GM21723 (cell line): Measurements from ENCODE around the gene STMN3.
"Not testable (repeated sequence)": the region's sequence is repeated elsewhere in the genome, so short reads cannot be mapped to it uniquely, and the experiment has no call there.

Source experiments
- ATAC-seq: cut with Tn5 transposase; IDR thresholded peaks from one replicate; pipeline ENCODE4 v1.9.1; 2021; ENCODE audit warnings: mild to moderate bottlenecking, moderate library complexity; ENCODE audit not compliant: unreplicated experiment

Gene STMN3

DNA sequence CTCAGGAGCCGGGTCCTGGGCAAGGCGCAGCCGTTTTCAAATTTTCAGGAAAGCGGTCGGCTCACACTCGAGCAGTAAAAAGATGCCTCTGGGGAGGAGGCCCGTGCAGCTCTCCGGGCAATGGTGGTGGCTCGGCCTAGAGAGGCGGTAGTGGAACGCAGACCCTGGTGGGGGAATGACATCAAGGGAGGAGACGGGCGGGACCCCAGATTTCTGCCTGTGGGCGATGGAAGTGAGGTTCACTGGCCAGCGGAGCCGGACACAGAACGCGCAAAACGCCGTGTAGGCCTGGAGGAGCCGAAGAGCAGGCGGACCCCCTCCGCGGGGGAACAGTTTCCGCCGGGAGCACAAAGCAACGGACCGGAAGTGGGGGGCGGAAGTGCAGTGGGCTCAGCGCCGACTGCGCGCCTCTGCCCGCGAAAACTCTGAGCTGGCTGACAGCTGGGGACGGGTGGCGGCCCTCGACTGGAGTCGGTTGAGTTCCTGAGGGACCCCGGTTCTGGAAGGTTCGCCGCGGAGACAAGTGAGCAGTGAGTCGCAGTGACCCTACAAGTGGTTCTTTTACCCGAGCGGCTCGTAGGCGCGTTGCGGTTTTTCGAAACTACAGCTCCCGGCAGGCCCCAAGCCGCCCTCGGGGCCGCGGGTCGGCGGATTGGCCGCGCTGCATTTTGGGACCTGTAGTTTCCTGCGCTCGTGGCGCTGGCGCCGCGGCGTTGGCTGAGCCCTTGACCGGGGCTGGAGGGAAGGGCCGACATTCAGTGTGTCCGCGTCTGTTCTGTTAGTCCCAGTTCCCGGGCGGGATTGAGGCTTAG is 4.9 kb upstream of the STMN3 start, which contains the start of gene RTEL1:
Gene RTEL1, plus strand, starts transcription at position 376 of the 812 bp plus-strand sequence. CDS start 1,091 bp downstream, outside the sequence.
- ATAC-seq, result peak; percentile 78

DNA sequence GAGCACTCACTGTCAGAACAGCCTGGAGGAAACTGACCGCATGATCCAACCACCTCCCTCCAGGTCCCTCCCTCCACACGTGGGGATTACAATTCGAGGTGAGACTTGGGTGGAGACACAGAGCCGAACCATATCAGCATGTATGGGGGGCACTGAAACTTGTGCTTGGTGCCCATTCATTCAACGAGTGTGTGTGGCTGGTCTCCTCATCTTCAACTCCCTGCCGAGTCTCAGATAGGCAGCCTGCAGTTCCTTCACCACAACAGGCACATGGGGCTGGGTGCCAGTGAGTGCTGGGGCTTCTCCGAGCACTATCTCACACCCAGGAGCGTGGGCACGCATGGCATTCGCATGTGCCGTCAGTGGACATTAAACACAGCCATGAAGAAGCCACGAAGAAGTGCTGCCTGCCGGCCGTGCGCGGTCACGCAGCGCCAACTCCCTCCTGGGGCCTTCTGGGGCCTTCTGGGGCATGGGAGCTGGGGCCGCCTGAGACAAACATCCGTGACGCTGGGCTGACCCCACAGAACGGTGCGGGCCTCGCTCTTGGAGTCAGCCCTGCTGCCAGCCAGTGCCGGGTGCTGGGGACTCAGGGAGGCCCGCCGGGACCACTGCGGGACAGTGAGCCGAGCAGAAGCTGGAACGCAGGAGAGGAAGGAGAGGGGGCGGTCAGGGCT is 4.2 kb upstream of the STMN3 start:
- no peak for ATAC-seq

DNA sequence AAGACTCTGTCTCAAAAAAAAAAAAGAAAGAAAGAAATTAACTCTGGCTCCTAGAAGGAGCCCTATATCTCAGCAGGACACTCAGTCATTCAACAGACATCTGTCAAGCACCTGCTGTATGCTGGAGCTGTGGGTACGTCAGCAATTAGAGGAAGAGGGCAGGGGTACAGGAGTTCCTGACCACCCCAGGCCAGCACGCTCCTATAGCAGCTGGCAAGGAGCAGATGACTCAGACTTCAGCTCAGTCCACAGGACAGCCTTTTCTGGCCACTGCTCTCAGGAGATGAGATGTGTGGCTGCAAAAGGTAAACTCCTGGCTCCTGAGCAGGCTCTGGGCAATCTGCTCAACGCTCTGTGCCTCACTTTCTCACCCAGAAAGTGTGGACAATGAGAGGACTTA is 3.2 kb upstream of the STMN3 start:
- no peak for ATAC-seq

DNA sequence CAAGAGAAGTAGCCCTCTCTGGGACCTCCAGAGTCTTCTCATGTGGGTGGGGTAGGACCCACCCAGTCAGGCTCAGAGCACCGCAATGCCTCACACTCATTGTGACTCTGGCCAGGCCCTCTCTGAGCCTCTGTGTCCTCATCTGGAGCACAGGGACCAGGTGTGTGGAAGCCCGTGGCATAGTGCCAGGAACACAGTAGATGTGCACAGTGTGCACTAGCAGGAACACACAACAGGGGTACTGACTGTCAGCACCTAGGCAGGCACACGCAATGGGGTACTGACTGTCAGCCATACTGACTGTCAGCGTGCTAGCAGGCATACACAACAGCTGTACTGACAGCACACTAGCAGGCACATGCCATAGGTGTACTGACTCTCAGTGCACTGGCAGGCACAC is 2.0 kb upstream of the STMN3 start:
- no peak for ATAC-seq

DNA sequence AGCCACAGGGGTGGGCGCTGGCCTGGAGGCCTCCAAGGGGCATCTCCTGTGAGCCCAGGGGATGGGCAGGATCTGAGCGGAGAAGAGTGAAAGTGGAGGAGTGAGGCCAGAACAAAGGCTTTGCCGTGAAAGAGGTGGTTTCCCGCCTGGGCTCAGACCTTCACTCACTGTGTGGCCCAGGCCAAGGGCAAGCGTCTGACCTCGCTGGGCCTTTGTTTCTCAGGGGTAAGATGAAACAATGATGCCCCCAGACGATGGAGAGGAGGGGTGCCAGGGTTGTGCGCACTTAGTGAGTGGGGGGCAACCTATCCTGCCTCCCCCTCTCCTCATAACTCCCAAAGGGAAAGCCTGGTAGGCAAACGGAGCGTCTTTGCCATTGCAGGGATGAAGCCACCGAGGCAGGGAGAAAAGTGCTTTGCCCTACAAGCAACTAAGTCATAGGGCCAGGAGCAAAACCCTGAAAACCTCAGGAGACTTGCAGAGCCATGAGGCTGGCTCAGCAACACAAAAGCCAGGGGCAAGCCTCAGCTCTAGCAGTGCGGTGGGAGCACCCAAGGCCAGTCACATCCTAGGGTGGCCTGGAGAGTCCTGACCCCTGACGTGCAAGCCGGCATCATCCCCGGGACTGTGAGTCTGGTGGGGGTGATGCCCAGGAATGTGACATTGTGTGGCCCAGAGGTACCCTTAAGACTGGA is 897 bp upstream of the STMN3 start:
- ATAC-seq, result no peak

DNA sequence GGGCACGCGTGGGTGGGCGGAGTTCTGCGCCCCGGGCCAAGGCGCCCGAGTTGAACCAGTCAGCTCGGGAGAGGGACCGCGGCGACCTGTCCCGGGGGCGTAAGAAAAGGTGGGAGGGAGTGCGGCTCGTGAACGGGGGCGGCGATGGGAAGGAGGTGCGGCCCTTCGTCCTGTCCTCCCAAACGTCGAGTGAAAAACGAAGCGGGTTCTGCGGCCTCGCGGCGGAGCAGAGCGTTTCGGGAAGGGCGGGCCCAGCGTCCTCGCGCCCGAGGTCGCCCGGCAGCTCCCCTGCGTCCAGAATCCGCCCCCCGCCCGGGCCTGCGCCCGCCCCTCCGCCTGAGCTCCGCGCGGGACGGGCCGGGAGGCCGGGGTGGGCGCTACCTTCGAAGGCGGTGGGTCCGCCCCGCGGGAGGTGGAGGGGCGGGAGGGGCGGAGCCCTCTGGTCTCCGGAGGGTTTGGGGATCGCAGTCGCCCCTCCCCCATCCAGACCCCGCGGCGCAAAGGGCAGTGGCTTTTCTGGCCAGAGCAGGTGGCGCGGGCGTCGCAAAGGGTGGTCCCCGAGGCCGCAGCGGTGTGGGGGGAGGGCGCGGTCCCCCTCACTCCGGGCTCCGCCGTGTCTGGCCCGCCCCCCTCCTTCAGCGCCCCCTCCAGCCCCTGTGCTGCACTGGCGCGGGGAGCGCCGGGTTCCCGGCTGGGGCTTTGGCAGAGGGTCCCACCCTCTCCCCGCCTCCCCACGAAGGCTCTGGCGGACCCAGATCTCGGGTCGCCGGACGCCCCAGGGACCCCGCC is 838 bp downstream of the STMN3 start:
- ATAC-seq, result no peak

DNA sequence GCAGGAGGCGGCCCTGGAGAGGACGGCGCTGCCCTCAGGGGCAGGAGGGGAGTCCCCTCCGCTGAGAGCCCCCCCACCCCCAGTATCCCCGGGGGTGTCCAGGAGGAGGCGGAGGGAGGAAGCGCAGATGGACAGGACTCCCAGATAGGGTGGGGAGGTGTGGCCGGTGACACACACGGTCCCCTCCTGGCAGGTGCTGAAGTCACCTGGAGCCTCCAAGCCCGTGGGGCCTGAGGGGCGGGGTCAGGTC is 1.4 kb downstream of the STMN3 start:
- no peak for ATAC-seq

DNA sequence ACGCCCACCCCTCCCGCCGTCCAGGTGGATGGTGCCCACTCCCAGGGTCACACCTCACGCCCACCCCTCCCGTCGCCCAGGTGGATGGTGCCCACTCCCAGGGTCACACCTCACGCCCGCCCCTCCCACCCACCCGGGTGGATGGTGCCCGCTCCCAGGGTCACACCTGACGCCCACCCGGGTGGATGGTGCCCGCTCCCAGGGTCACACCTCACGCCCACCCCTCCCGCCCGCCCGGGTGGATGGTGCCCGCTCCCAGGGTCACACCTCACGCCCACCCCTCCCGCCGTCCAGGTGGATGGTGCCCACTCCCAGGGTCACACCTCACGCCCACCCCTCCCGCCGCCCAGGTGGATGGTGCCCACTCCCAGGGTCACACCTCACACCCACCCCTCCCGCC is 2.7 kb downstream of the STMN3 start:
- ATAC-seq, result not testable (repeated sequence)

DNA sequence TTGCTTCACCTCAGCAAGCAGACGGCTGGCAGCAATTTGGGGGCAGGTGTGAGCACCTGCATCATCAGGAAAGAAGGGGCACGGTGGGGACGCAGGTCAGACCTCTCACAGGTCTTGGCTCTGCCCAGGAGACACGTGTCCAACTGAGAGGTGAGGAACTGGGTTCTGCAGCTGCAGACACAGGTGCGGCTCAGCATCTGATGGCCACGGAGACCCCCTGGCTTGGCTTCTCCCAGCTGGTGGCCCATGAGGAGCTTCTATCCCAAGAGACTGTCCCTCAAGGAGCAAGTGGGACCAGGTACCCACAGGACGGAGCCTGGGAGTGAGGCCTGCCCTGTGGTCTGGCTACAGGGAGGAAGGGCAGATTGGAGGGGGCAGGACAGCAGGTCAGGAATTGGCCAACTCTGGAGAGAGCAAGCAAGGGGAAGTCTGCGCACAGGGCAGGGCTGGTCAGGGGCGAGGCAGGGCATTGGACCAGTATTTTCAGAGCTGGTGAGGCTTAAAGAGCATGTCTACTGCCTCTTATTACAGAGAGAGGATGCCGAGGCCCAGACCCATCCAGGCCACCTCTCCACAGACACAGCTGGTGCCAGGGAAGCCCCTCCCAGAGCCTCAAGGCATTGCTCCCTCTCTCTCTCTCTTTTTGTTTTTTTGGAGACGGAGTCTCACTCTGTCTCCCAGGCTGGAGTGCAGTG is 4.2 kb downstream of the STMN3 start:
- ATAC-seq, result no peak

DNA sequence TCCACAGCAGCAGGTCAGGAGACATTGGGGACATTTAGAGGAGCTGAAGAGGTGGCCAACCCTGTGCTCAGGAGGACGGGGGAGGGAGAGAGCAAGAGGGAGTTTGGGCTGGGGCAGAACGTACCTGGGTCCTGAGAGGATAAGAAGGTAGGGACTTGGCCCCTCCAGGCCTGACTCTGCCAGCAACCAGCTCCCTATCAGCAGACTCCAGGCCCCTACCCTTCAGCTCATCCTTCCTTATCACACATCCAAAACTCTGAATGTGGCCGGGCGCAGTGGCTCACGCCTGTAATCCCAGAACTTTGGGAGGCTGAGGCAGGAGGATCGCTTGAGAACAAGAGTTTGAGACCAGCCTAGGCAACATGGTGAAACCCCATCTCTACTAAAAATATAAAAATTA is 5.0 kb downstream of the STMN3 start:
- ATAC-seq, result no peak

DNA sequence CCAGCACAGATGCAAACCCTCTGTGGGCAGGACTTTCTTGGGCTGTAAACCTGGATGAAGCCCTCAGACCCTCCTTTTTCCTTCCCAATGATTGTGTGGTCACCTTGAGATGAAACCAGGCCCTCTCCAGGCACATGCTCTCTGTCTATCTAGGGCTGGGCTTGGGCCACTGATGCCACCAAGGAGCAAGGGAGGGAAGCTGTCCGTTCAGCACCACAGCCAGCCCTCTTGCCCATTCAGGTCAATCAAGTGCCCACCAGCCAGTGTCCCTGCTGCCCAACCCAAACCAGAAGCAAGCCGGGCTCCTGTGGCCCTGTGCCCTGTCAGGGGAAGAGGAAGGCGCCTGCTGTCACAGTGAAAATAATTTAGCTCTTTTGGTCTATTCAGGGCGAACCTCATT is 8.0 kb downstream of the STMN3 start:
- no peak for ATAC-seq

DNA sequence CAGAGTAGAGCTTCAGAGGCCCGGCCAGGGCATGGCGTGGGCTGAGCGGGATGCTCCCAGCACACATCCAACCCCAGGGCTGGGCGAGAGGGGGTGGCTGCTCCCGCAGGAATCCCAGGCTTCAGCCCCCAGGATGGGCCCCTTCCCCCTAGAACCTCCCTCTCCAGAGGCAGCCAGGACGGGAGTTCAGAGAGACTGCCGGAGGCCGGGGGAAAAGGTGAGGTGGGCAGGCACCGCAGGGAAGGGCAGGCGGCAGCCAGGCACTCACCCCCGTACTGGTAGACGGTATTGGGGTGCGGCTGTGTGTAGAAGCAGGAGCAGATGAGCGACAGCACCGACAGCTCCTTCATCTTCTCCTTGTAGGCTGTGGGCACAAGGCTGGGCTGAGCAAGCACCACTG is 9.3 kb downstream of the STMN3 start:
- ATAC-seq, result no peak

DNA sequence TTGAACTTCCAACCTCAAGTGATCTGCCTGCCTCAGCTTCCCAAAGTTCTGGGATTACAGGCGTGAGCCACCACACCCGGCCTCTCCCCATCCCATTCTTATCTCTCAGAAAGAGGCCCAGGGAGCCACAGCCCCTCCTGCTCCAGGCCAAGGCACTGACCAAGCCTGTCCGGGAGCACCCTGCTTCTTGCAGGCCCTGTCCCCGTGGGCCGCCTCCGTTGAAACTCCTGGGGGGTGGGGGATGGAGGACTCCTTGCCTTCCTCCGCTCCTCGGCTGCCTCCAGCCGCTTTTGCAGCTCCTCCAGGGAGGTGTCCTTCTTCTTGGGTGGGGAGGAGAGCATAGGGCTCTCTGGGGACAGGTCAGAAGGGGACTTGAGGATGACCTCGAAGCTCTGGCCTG is 9.7 kb downstream of the STMN3 start:
- no peak for ATAC-seq

DNA sequence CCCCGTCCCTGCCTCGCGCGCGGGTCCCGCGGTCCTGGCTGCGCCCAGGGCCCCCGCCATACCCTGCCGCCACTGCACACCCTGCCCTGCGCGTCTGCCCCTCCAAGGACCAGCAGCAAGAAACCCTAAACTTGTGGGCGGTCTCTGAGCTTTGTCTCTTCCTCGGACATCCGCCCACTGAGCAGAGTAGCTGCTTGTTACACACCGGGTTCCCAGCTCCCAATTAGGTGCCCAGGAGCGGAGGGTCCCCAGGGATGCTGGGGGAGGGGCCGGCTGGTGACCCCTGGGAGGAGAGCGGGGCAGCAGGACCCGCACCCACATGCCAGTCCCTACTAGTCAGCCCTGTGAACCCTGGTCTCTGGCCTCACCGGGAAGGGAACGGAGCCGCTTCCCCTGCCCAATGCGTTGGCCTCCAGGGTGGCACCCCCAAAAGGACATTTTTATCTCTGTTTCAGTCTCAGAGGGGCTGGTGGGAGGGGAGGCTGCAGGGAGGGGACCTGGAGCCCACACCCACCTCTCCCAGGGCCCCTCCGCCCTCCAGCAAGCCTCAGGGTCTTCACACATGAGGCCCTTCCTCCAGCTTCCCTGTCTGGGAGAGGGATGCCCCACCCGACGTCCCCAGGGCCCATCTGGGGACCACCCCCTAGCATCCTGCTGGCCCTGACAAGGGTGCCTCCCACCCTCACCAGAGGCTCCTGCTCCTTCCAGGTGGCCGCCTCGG is 10.5 kb downstream of the STMN3 start:
- ATAC-seq, result no peak

DNA sequence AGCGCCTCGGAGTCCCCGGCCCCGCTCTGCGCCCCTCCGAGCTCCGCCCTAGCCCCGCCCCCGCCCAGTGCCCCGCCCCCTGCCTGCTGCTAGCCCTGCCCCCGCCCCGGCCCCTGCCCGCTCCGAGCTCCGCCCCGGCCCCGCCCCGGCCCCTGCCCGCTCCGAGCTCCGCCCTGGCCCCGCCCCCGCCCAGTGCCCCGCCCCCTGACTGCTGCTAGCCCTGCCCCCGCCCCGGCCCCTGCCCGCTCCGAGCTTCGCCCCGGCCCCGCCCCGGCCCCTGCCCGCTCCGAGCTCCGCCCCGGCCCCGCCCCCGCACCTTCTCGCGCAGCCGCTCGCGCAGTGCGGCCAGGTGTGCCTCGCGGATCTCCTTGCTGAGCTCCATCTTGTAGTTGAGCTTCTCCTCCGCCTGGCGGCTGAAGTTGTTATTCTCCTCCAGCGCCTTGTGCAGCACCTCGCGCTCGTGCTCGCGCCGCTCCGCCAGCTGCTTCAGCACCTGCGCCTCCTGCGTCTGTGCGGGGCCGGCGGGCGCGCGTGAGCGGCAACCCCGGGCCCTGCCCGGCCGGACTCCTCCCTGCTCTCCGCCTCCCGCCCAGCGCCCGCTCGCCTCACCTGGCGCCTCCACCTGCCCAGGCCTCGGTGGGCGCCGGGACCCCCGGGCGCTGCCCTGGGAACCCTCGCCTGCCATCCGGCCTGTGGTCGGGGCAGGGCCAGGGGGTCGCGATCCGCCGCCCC is 11.3 kb downstream of the STMN3 start:
- ATAC-seq, result peak; percentile 60

DNA sequence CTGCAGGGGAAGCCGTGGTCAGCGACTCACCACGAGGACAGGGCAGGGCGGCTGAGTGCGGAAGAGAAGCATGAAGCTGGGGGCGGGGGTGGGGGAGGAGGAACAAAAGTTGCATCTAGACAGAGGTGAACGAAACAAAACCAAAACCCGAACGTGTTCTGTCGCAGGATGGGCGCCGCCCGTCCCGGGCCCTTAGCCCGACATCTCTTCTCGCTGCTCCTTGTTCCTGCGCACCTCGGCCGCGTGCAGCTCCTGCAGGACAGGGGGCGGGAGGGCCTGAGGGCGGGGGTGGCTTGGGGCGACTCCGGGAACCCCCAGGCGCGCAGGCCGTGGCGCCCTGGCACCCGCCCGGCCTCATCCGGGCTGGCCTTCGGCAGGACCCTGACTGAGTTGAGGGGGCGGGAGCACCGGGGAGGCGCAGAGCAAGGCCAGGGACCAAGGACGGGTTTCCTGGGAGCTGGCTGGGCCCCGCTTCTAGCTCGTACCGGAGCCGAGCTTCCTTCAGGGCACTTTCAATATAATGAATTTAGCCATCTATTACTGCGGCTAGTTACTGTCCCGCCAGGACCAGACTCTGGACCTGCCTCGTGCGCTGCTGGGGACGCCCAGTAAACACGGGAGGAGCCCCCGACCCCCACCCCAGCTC is 12.0 kb downstream of the STMN3 start:
- ATAC-seq, result peak; percentile 29

DNA sequence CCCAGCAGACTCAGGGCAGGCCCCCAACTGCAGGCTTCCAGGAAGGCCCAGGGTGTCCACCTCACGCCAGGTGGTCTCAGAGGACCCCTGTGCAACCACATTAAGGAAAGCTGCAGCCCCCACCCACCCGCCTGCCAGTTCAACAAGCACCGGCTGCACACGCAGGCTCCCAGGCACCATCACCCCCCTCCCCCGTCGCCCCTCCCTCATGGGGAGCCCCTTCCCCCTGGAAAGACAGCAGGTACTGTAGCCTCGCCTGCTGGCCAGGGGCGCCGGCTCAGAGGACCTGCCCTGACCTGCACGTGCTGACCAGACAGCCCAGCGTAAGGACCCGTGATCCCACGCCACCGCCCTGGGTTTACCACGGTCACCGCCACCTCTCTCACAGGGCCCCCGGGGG is 12.5 kb downstream of the STMN3 start:
- ATAC-seq, result not testable (repeated sequence)

DNA sequence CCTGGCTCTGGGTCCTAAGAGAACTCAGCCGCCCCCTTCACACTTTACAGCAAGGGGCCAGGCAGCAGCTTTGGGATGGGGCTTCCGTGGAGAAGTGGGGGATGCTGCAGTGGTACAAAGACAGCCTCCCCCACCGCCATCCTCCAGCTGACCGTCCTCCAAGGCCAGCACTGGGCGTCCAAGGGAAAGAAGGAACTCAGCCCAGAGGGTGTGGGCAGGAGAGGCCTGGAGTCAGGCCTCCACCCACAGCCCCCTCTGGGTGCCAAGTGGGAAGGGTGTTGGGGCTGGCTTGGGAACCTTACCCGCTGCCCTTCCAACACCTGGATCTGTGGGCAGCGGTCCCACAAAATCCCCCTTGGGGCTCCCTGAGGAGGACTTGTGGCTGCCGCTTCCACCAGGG is 13.1 kb downstream of the STMN3 start:
- ATAC-seq, result no peak
